KMS-11 (cell line): ENCODE data around the gene FEM1B.

ENCODE experiments used
- H2AFZ ChIP-seq: fragments of 200-600 bp; sonication (generic); 2 replicates; pipeline ENCODE4 v1.6.1; 2016; ENCODE audit warnings: antibody characterized with exemption, mixed run types, low read depth
- H3K27ac ChIP-seq: fragments of 200-600 bp; sonication (generic); 2 replicates; pipeline ENCODE4 v1.6.1; 2016; ENCODE audit warnings: mild to moderate bottlenecking, mixed run types
- H3K27me3 ChIP-seq: fragments of 200-600 bp; sonication (generic); 2 replicates; pipeline ENCODE4 v1.6.1; 2017; ENCODE audit warnings: mild to moderate bottlenecking, low read depth, mixed run types, moderate library complexity; ENCODE audit not compliant: insufficient read depth
- H3K36me3 ChIP-seq: fragments of 200-600 bp; sonication (generic); 2 replicates; pipeline ENCODE4 v1.6.1; 2017; ENCODE audit warnings: mild to moderate bottlenecking, mixed run types; ENCODE audit not compliant: insufficient read depth
- H3K4me1 ChIP-seq: fragments of 200-600 bp; sonication (generic); 2 replicates; pipeline ENCODE4 v1.6.1; 2016; ENCODE audit warnings: mild to moderate bottlenecking, low read depth, mixed run types; ENCODE audit not compliant: poor library complexity, severe bottlenecking
- H3K4me2 ChIP-seq: fragments of 200-600 bp; sonication (generic); 2 replicates; pipeline ENCODE4 v1.7.0; 2016; ENCODE audit warnings: mild to moderate bottlenecking, mixed run types
- H3K4me3 ChIP-seq: fragments of 200-600 bp; sonication (generic); IDR thresholded peaks from 2 replicates; pipeline ENCODE4 v1.6.1; 2017; ENCODE audit warnings: low read depth, low read length, mixed read lengths; ENCODE audit not compliant: insufficient read depth
- H3K79me2 ChIP-seq: fragments of 200-600 bp; sonication (generic); 2 replicates; pipeline ENCODE4 v1.6.1; 2016; ENCODE audit warnings: low read depth, mixed run types; ENCODE audit not compliant: insufficient read depth
- H3K9ac ChIP-seq: fragments of 200-600 bp; sonication (generic); 2 replicates; pipeline ENCODE4 v1.6.1; 2016; ENCODE audit warnings: mild to moderate bottlenecking, mixed run types
- H4K20me1 ChIP-seq: fragments of 200-600 bp; sonication (generic); 2 replicates; pipeline ENCODE4 v1.6.1; 2016; ENCODE audit warnings: mild to moderate bottlenecking, mixed run types; ENCODE audit not compliant: insufficient read depth
- TF ChIP-seq, protein P1 (sequence below): fragments of 200-600 bp; sonication (generic); conservative IDR thresholded peaks from 2 replicates; pipeline ENCODE4 v1.6.1; 2017; ENCODE audit warnings: low read depth, mild to moderate bottlenecking, antibody characterized with exemption, low read length, moderate library complexity, mixed read lengths

FEM1B gene

DNA sequence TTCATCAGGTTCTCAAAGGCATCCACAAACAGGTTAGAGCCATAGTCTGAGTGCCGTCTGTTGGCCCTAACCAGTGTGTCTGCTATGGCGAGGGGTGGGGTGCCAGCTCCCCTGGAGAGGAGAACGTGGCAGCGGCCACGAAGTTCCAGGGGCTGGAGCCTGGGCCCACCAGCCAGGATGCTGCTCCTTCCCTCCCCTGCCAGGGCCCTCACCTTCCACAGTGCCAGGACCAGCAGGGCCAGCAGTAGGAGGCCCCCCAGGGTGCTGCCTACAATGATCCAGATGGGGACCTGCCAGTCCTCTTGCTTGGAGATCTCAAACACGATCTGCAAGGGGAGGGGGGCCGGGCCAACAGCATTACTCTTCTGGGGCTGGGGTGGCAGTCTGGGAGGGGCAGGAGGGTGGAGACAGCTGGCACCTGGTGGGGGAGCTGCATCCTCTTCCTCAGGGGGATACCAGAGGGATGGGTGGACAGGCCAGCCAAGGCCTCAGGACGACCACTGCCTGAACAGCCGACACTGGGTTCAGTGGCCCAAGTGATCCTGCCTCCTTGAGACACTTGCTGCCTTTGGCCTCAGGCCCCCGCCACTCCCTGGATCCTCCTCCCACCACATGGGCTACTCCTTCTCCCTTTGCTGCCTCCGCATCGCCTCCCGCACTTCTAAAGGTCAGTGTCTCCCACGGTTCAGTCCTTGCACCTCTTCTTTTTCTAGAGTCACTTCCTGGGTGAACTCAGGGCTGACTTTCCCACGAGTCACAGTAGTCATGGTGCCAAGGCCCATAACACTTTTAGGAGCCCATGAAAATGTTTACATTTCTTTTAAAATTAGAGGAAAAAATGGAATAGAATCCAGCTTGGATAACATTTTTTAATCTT lies 26.3 kb downstream of the FEM1B start:
- Histone ChIP-seq H3K27ac (no peak overlapping the region), H2AFZ (no peak overlapping the region), H3K9ac (no peak overlapping the region), H3K4me1 (peaks cover 33% of the 10 kb centered on the region), H3K79me2 (no peaks in the 10 kb centered on the region), H4K20me1 (no peaks in the 10 kb centered on the region), H3K36me3 (no peaks in the 10 kb centered on the region), H3K4me2 (no peak overlapping the region), H3K27me3 (no peaks in the 10 kb centered on the region), H3K4me3 (no peak overlapping the region)
- TF ChIP-seq, protein P1, sequence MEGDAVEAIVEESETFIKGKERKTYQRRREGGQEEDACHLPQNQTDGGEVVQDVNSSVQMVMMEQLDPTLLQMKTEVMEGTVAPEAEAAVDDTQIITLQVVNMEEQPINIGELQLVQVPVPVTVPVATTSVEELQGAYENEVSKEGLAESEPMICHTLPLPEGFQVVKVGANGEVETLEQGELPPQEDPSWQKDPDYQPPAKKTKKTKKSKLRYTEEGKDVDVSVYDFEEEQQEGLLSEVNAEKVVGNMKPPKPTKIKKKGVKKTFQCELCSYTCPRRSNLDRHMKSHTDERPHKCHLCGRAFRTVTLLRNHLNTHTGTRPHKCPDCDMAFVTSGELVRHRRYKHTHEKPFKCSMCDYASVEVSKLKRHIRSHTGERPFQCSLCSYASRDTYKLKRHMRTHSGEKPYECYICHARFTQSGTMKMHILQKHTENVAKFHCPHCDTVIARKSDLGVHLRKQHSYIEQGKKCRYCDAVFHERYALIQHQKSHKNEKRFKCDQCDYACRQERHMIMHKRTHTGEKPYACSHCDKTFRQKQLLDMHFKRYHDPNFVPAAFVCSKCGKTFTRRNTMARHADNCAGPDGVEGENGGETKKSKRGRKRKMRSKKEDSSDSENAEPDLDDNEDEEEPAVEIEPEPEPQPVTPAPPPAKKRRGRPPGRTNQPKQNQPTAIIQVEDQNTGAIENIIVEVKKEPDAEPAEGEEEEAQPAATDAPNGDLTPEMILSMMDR: no peak

- Histone ChIP-seq H2AFZ (no peak overlapping the region), H3K27ac (no peak overlapping the region), H4K20me1 (no peaks in the 10 kb centered on the region), H3K36me3 (no peaks in the 10 kb centered on the region), H3K27me3 (no peaks in the 10 kb centered on the region), H3K4me2 (no peak overlapping the region), H3K79me2 (no peaks in the 10 kb centered on the region), H3K4me1 (peaks cover 26% of the 10 kb centered on the region), H3K4me3 (no peak overlapping the region), H3K9ac (no peak overlapping the region)
- TF ChIP-seq, protein P1: no peak
Observed at GRCh38 chr15:68304589-68305337, 27.2 kb downstream of the FEM1B start.

DNA sequence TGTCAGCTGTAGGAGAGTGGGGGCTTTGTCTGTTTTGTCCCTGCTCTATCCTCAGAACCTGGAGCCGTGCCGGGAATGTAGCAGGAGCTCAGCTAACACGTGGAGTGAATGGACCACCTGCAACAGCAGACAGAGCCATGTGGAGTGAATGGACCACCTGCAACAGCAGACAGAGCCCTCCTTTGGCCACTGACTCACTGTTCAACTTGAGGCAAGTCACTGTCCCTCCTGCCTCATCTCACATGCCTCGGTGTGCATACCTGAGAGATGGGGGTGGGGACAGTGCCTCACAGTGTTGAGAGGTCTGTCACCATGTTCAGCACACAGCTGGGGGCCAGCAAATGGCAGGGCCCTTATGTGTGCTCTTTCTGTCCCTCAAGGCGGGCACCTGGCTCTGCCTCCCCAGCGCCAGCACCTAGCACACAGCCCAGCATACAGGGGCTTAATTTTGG lies 27.9 kb downstream of the FEM1B start:
- H3K27ac ChIP-seq: no peak overlapping the region
- no peak overlapping the region; the same call in 1 of the 2 replicates for H3K4me2 ChIP-seq

GRCh38 chr15:68307131-68307928 lies 29.8 kb downstream of the FEM1B start:
- no peaks in the 10 kb centered on the region for H3K27me3 ChIP-seq
- H3K27ac ChIP-seq: no peak overlapping the region
- H3K4me2 ChIP-seq: peak overlapping the region; percentile 23; the same call in 1 of the 2 replicates
- no peaks in the 10 kb centered on the region for H3K79me2 ChIP-seq
- H3K9ac ChIP-seq: no peak overlapping the region
- no peak overlapping the region for H3K4me3 ChIP-seq
- no peaks in the 10 kb centered on the region for H4K20me1 ChIP-seq
- TF ChIP-seq, protein P1: no peak
- peak overlapping the region; percentile 65; the same call in 1 of the 2 replicates for H2AFZ ChIP-seq
- H3K4me1 ChIP-seq: peaks cover 7% of the 10 kb centered on the region
- no peaks in the 10 kb centered on the region for H3K36me3 ChIP-seq

More for the DNA sequence above, 27.9 kb downstream of the FEM1B start:
- H3K4me3 ChIP-seq: no peak overlapping the region
- TF ChIP-seq, protein P1: no peak
- no peak overlapping the region for H2AFZ ChIP-seq
- H3K9ac ChIP-seq: no peak overlapping the region
- H3K79me2 ChIP-seq: no peaks in the 10 kb centered on the region
- H3K4me1 ChIP-seq: peaks cover 19% of the 10 kb centered on the region
- H4K20me1 ChIP-seq: no peaks in the 10 kb centered on the region
- H3K36me3 ChIP-seq: no peaks in the 10 kb centered on the region
- H3K27me3 ChIP-seq: no peaks in the 10 kb centered on the region
